K562 (cell line): Measurements from ENCODE around the gene EHBP1L1. TPM values are rescaled to one million over a fixed set of nuclear protein-coding genes. Genes with fewer than 3 reads are reported as not detected.

Source experiments
- BHLHE40 ChIP-seq: IDR thresholded peaks from 2 replicates; pipeline ENCODE4 v1.6.1; 2011; ENCODE audit warnings: low read length, improper control_type of control experiment
- CHAMP1 ChIP-seq: fragments of 450-650 bp; IDR thresholded peaks from 2 replicates; pipeline ENCODE4 v1.6.1; 2016; ENCODE audit warnings: mild to moderate bottlenecking
- CHD7 ChIP-seq: fragments of 200-600 bp; sonication (generic); IDR thresholded peaks from one replicate; pipeline ENCODE4 v1.6.1; 2012; ENCODE audit warnings: mild to moderate bottlenecking, low read depth, low read length, inconsistent platforms
- CREB1 ChIP-seq, 2 experiments: sonication (generic) in 1 of 2; formaldehyde crosslinking in 1 of 2; IDR thresholded peaks; 2 replicates each; pipeline versions ENCODE4 v1.6.1 to v1.8.0; 2012 to 2022; ENCODE audit warnings: inconsistent platforms in 1 of 2, mild to moderate bottlenecking in 1 of 2, missing genetic modification reagents in 1 of 2, moderate library complexity in 1 of 2
- FOXK2 ChIP-seq, 2 experiments: fragments of 450-650 bp; IDR thresholded peaks in 1 of 2; conservative IDR thresholded peaks in 1 of 2; 2 replicates each; pipeline ENCODE4 v1.6.1; 2016; ENCODE audit warnings: low read depth in 2 of 2, mild to moderate bottlenecking in 1 of 2
- HDAC2 ChIP-seq: fragments of 450-650 bp; IDR thresholded peaks from 2 replicates; pipeline ENCODE4 v1.6.1; 2016; ENCODE audit warnings: mild to moderate bottlenecking
- LCOR ChIP-seq: sonication (generic); formaldehyde crosslinking; IDR thresholded peaks from 2 replicates; pipeline ENCODE4 v1.8.0; 2022; ENCODE audit warnings: mild to moderate bottlenecking, missing genetic modification reagents
- NFIC ChIP-seq: fragments of 450-650 bp; IDR thresholded peaks from 2 replicates; pipeline ENCODE4 v1.6.1; 2017; ENCODE audit warnings: mild to moderate bottlenecking, inconsistent platforms
- TCF3 ChIP-seq: sonication (generic); formaldehyde crosslinking; IDR thresholded peaks from 2 replicates; pipeline ENCODE4 v1.4.0; 2020; ENCODE audit warnings: mild to moderate bottlenecking, missing genetic modification reagents
- ZBTB33 ChIP-seq: sonication (generic); formaldehyde crosslinking; IDR thresholded peaks from 2 replicates; pipeline ENCODE4 v1.8.1; 2023; ENCODE audit warnings: mild to moderate bottlenecking, missing genetic modification reagents
- ZNF347 ChIP-seq: fragments of 450-650 bp; formaldehyde crosslinking; IDR thresholded peaks from 2 replicates; pipeline ENCODE4 v1.4.0; 2020; ENCODE audit warnings: low read depth, mild to moderate bottlenecking, moderate library complexity
- polyA plus RNA-seq, 8 experiments: library from polyadenylated mRNA; depleted of rRNA in 4 of 8; stranded (reverse) in 5 of 8; unstranded in 3 of 8; fragments of >200 nt; fragmentation: Nextera tagmentation in 2 of 8; fragmentation: Illumina TruSeq in 1 of 8; extraction: Ambion mirVana in 2 of 8; extraction: Trizol in 1 of 8; gene quantifications; 2 replicates each; pipeline versions ENCODE4 v1.2.1 to v1.2.3, GENCODE V29; 2011 to 2014; ENCODE audit warnings: inconsistent platforms in 1 of 8, missing spikeins in 1 of 8
- total RNA-seq, 7 experiments: library from RNA; depleted of rRNA in 6 of 7; stranded (reverse); fragments of >200 nt in 6 of 7; fragmentation: Illumina TruSeq in 2 of 7; extraction: Trizol in 2 of 7; gene quantifications; 2 replicates each; pipeline versions ENCODE4 v1.2.1 to v1.2.3, GENCODE V29; 2011 to 2021; ENCODE audit warnings: low replicate concordance in 1 of 7

The EHBP1L1 gene
- total and polyA plus RNA-seq, 9 of the 15 experiments (the other 6 are each of a cell fraction or from before 2014, with no cell fraction given), result 0.03 to 87.1 (median 26.3) TPM

- TF ChIP-seq CHD7, result no peak
- no peak; the same call in 1 of the 2 replicates for TF ChIP-seq CREB1 (IDR thresholded peaks at IDR 0.05)
- no peak for TF ChIP-seq CREB1 (CRISPR knock-in tag; IDR thresholded peaks at IDR 0.05)
- TF ChIP-seq FOXK2 (conservative IDR thresholded peaks at IDR 0.05 in 1 of 2, IDR thresholded peaks at IDR 0.05 in 1 of 2; ENCODE audit: low read depth in 2 of 2), result peak; percentile 48 to 58; a peak in 2 of 4 replicates
- TF ChIP-seq BHLHE40, result peak; percentile 83
- no peak for TF ChIP-seq ZBTB33 (CRISPR knock-in tag)
- no peak for TF ChIP-seq ZNF347 (CRISPR knock-in tag)
- peak; percentile 88 for TF ChIP-seq NFIC
- peak; percentile 97 for TF ChIP-seq TCF3 (CRISPR knock-in tag)
- TF ChIP-seq LCOR (CRISPR knock-in tag), result no peak
- TF ChIP-seq CHAMP1, result no peak
- peak; percentile 100 for TF ChIP-seq HDAC2
Observed at GRCh38 chr11:65574811-65575567, 864 bp upstream of the EHBP1L1 start (continued).
